H9 (cell line): Measurements from ENCODE around the gene TIMM10. TPM values are rescaled to one million over a fixed set of nuclear protein-coding genes. Genes with fewer than 3 reads are reported as not detected.
A peak's percentile ranks its signal among the peaks of the same experiment; 100 is the strongest.

Experiments used
- DNase-seq: peaks from one replicate; pipeline ENCODE4 v3.0.0-alpha.2; 2017
- H2AFZ ChIP-seq: one replicate; pipeline ENCODE4 v1.6.1; 2013; ENCODE audit warnings: mild to moderate bottlenecking, low read length, control low read depth, moderate library complexity
- H2AK5ac ChIP-seq: 2 replicates; pipeline ENCODE4 v1.6.1; 2013; ENCODE audit warnings: low read length, control low read depth, mixed read lengths; ENCODE audit not compliant: insufficient read length
- H2BK120ac ChIP-seq: one replicate; pipeline ENCODE4 v1.6.1; 2013; ENCODE audit warnings: low read depth, mild to moderate bottlenecking, low read length, control low read depth, inconsistent platforms; ENCODE audit not compliant: poor library complexity, severe bottlenecking
- H2BK12ac ChIP-seq: 2 replicates; pipeline ENCODE4 v1.6.1; 2013; ENCODE audit warnings: low read length, control low read depth, mixed read lengths, low read depth; ENCODE audit not compliant: insufficient read length
- H2BK15ac ChIP-seq: 2 replicates; pipeline ENCODE4 v1.6.1; 2013; ENCODE audit warnings: low read depth, low read length, control low read depth
- H2BK20ac ChIP-seq: one replicate; pipeline ENCODE4 v1.6.1; 2013; ENCODE audit warnings: low read depth, mild to moderate bottlenecking, low read length, control low read depth, inconsistent platforms; ENCODE audit not compliant: poor library complexity, severe bottlenecking
- H2BK5ac ChIP-seq: 2 replicates; pipeline ENCODE4 v1.6.1; 2013; ENCODE audit warnings: low read length, control low read depth, mixed read lengths; ENCODE audit not compliant: insufficient read length
- H3K14ac ChIP-seq: 2 replicates; pipeline ENCODE4 v1.6.1; 2013; ENCODE audit warnings: low read length, control low read depth; ENCODE audit not compliant: insufficient read depth
- H3K18ac ChIP-seq: 2 replicates; pipeline ENCODE4 v1.6.1; 2013; ENCODE audit warnings: low read depth, mild to moderate bottlenecking, mixed read lengths, low read length, control low read depth; ENCODE audit not compliant: insufficient read length
- H3K23ac ChIP-seq: 2 replicates; pipeline ENCODE4 v1.6.1; 2013; ENCODE audit warnings: low read length, control low read depth, mixed read lengths, low read depth; ENCODE audit not compliant: insufficient read length
- H3K23me2 ChIP-seq: 2 replicates; pipeline ENCODE4 v1.6.1; 2013; ENCODE audit warnings: low read depth, mild to moderate bottlenecking, mixed read lengths, low read length, control low read depth; ENCODE audit not compliant: insufficient read length, poor library complexity, severe bottlenecking
- H3K27ac ChIP-seq: 2 replicates; pipeline ENCODE4 v1.5.1; 2013; ENCODE audit warnings: low read length, control low read depth, mixed read lengths, low read depth; ENCODE audit not compliant: insufficient read length
- H3K27me3 ChIP-seq: 2 replicates; pipeline ENCODE4 v1.6.1; 2013; ENCODE audit warnings: low read length, control low read depth, inconsistent platforms; ENCODE audit not compliant: insufficient read depth
- H3K4ac ChIP-seq: 2 replicates; pipeline ENCODE4 v1.6.1; 2013; ENCODE audit warnings: low read depth, mild to moderate bottlenecking, control low read depth, inconsistent platforms, low read length, moderate library complexity
- H3K4me1 ChIP-seq: 2 replicates; pipeline ENCODE4 v1.6.1; 2013; ENCODE audit warnings: low read length, control low read depth, inconsistent platforms; ENCODE audit not compliant: insufficient read depth
- H3K4me2 ChIP-seq: 2 replicates; pipeline ENCODE4 v1.6.1; 2013; ENCODE audit warnings: low read length, control low read depth, mixed read lengths; ENCODE audit not compliant: insufficient read length, insufficient read depth
- H3K56ac ChIP-seq: 2 replicates; pipeline ENCODE4 v1.6.1; 2013; ENCODE audit warnings: low read depth, mild to moderate bottlenecking, mixed read lengths, low read length, control low read depth; ENCODE audit not compliant: insufficient read length
- H3K79me1 ChIP-seq: 2 replicates; pipeline ENCODE4 v1.6.1; 2013; ENCODE audit warnings: low read depth, mild to moderate bottlenecking, moderate library complexity, low read length, control low read depth, inconsistent platforms; ENCODE audit not compliant: insufficient read depth, poor library complexity, severe bottlenecking
- H3K79me2 ChIP-seq: 2 replicates; pipeline ENCODE4 v1.6.1; 2013; ENCODE audit warnings: low read length, control low read depth, inconsistent platforms; ENCODE audit not compliant: insufficient read depth
- H3K9ac ChIP-seq: 2 replicates; pipeline ENCODE4 v1.6.1; 2013; ENCODE audit warnings: low read length, control low read depth, mixed read lengths; ENCODE audit not compliant: insufficient read length; ENCODE audit errors: extremely low read depth
- H3K9me3 ChIP-seq: one replicate; pipeline ENCODE4 v1.6.1; 2013; ENCODE audit warnings: low read depth, low read length, inconsistent platforms; ENCODE audit not compliant: control insufficient read depth
- H3T11ph ChIP-seq: one replicate; pipeline ENCODE4 v1.6.1; 2013; ENCODE audit warnings: mild to moderate bottlenecking, low read length, control low read depth, inconsistent platforms
- H4K20me1 ChIP-seq: one replicate; pipeline ENCODE4 v1.6.1; 2013; ENCODE audit not compliant: control insufficient read depth, insufficient read length, insufficient read depth
- H4K5ac ChIP-seq: 2 replicates; pipeline ENCODE4 v1.6.1; 2013; ENCODE audit warnings: low read depth, mild to moderate bottlenecking, mixed read lengths, low read length, control low read depth; ENCODE audit not compliant: insufficient read length
- H4K8ac ChIP-seq: replicated peaks from 2 replicates; pipeline ENCODE4 v1.6.1; 2013; ENCODE audit warnings: low read length, control low read depth, mixed read lengths, low read depth; ENCODE audit not compliant: insufficient read length
- H4K91ac ChIP-seq: 2 replicates; pipeline ENCODE4 v1.6.1; 2013; ENCODE audit warnings: low read depth, mild to moderate bottlenecking, moderate library complexity, mixed read lengths, low read length, control low read depth; ENCODE audit not compliant: insufficient read length
- H3K27ac Mint-ChIP-seq, 3 experiments: 2 replicates in 2 of 3; 3 replicates in 1 of 3; pipeline ENCODE4 v1.8.0; 2020 to 2021; ENCODE audit warnings: mixed read lengths in 3 of 3, mild to moderate bottlenecking in 1 of 3, moderate library complexity in 1 of 3
- H3K27me3 Mint-ChIP-seq: 2 replicates; pipeline ENCODE4 v1.8.0; 2021; ENCODE audit warnings: low read depth, mild to moderate bottlenecking, moderate library complexity, mixed read lengths
- H3K36me3 Mint-ChIP-seq, 3 experiments: 2 replicates in 2 of 3; 3 replicates in 1 of 3; pipeline ENCODE4 v1.8.0; 2020 to 2021; ENCODE audit warnings: low read depth in 3 of 3, mixed read lengths in 3 of 3; ENCODE audit not compliant: insufficient read depth in 1 of 3
- H3K4me1 Mint-ChIP-seq, 2 experiments: 2 replicates each; pipeline ENCODE4 v1.8.0; 2020; ENCODE audit warnings: mixed read lengths in 2 of 2
- H3K4me3 Mint-ChIP-seq, 2 experiments: 2 replicates in 1 of 2; 3 replicates in 1 of 2; pipeline ENCODE4 v1.8.0; 2020 to 2021; ENCODE audit warnings: mild to moderate bottlenecking in 2 of 2, mixed read lengths in 2 of 2, moderate library complexity in 1 of 2
- H3K9me3 Mint-ChIP-seq, 2 experiments: 2 replicates in 1 of 2; 3 replicates in 1 of 2; pipeline ENCODE4 v1.8.0; 2020; ENCODE audit warnings: mild to moderate bottlenecking in 2 of 2, mixed read lengths in 2 of 2, moderate library complexity in 1 of 2
- CTCF ChIP-seq: fragments of 200-600 bp; sonication (generic); conservative IDR thresholded peaks from 3 replicates; pipeline ENCODE4 v1.8.0; 2021; ENCODE audit warnings: antibody characterized with exemption, mild to moderate bottlenecking
- WGBS: extraction: QIAGEN DNeasy Blood & Tissue Kit; methylation state at CpG from one replicate; pipeline ENCODE4 v1.1.7; 2013; ENCODE audit warnings: missing lambda C conversion rate, low lambda C conversion rate, mixed read lengths; ENCODE audit not compliant: insufficient read length; ENCODE audit errors: extremely low coverage; 5-methylcytosine and 5-hydroxymethylcytosine counted together
- total RNA-seq: library from RNA; stranded (reverse); gene quantifications from 2 replicates; pipeline ENCODE4 v1.2.1, GENCODE V29; 2021

The TIMM10 gene
- total RNA-seq, 1 experiment from 2014 or later: 130 TPM

GRCh38 chr11:57482782-57483561, 47.6 kb downstream of the TIMM10 start:
- Mint-ChIP-seq H3K4me3 (peak overlapping the region; percentile 61 to 84), H3K9me3 (no peaks in the 10 kb centered on the region; a peak in 2 of 5 replicates), H3K27me3 (peaks cover 64% of the 10 kb centered on the region), H3K27ac (no peak overlapping the region), H3K4me1 (peaks cover 17 to 41% of the 10 kb centered on the region in 2 experiments), H3K36me3 (peaks cover 8 to 18% (median 10%) of the 10 kb centered on the region in 3 experiments; a peak in 6 of 7 replicates)
- H2BK15ac ChIP-seq: no peak overlapping the region
- no peak overlapping the region for H4K5ac ChIP-seq
- no peak overlapping the region for H2BK5ac ChIP-seq
- no peak overlapping the region for H3K56ac ChIP-seq
- H4K20me1 ChIP-seq: no peaks in the 10 kb centered on the region
- no peak overlapping the region for H3K14ac ChIP-seq
- H3T11ph ChIP-seq: no peak overlapping the region
- WGBS: no CpG with 5 or more reads among the region's 52 CpGs
- no peak overlapping the region for H2AK5ac ChIP-seq
- TF ChIP-seq CTCF: peak; percentile 88
- no peak overlapping the region for H4K8ac ChIP-seq
- no peak overlapping the region for H3K18ac ChIP-seq
- H2BK12ac ChIP-seq: no peak overlapping the region
- no peak overlapping the region for H3K27ac ChIP-seq
- no peak overlapping the region for H2AFZ ChIP-seq
- no peaks in the 10 kb centered on the region for H3K4me1 ChIP-seq
- H3K27me3 ChIP-seq: no peaks in the 10 kb centered on the region; the same call in 1 of the 2 replicates
- H3K9ac ChIP-seq: no peak overlapping the region
- DNase-seq: peak; percentile 81
- H3K23ac ChIP-seq: no peak overlapping the region
- H3K9me3 ChIP-seq: no peaks in the 10 kb centered on the region
- no peaks in the 10 kb centered on the region for H3K79me2 ChIP-seq
- no peak overlapping the region for H4K91ac ChIP-seq
- no peaks in the 10 kb centered on the region for H3K79me1 ChIP-seq
- peaks cover 15% of the 10 kb centered on the region for H3K23me2 ChIP-seq
- no peak overlapping the region for H2BK20ac ChIP-seq
- peak overlapping the region; percentile 67 for H3K4me2 ChIP-seq
- no peak overlapping the region for H2BK120ac ChIP-seq
- no peak overlapping the region for H3K4ac ChIP-seq
